NCI-H2171 treated with DMSO at 0.1 percent for 48 hours (cell line): ENCODE data around the gene YY1AP1.
A peak's percentile ranks its signal among the peaks of the same experiment; 100 is the strongest.
"Not testable (repeated sequence)": the region's sequence is repeated elsewhere in the genome, so short reads cannot be mapped to it uniquely, and the experiment has no call there.

ENCODE experiments used
- DNase-seq: peaks from one replicate; lab custom pipeline; 2025; lab: John Stamatoyannopoulos, UW

YY1AP1 gene

GRCh38 chr1:155695608-155696007, 7.0 kb upstream of the YY1AP1 start:
- no peak for DNase-seq

- no peak for DNase-seq
These were observed 6.5 kb upstream of the YY1AP1 start for GRCh38 chr1:155695072-155695471.

GRCh38 chr1:155694167-155694566, 5.6 kb upstream of the YY1AP1 start:
- no peak for DNase-seq

- no peak for DNase-seq
These were observed 3.5 kb upstream of the YY1AP1 start for GRCh38 chr1:155691992-155692528.

GRCh38 chr1:155689081-155689607, 570 bp upstream of the YY1AP1 start, which contains the start of gene DAP3:
DAP3 (plus strand) TSS chr1:155689091; CDS start chr1:155709780, 20,689 bp downstream.
- not testable (repeated sequence) for DNase-seq

GRCh38 chr1:155687705-155688323, 760 bp downstream of the YY1AP1 start:
- not testable (repeated sequence) for DNase-seq

GRCh38 chr1:155681776-155682175, 6.8 kb downstream of the YY1AP1 start:
- DNase-seq = no peak

- DNase-seq = no peak
These were observed 8.0 kb downstream of the YY1AP1 start for GRCh38 chr1:155680531-155680930.

GRCh38 chr1:155678992-155679391, 9.6 kb downstream of the YY1AP1 start:
- DNase-seq = not testable (repeated sequence)

- DNase-seq = no peak
These were observed 10.5 kb downstream of the YY1AP1 start for GRCh38 chr1:155678027-155678426.

- DNase-seq = no peak
These were observed 15.6 kb downstream of the YY1AP1 start for GRCh38 chr1:155673003-155673402.

GRCh38 chr1:155671750-155672149, 16.8 kb downstream of the YY1AP1 start:
- no peak for DNase-seq

- DNase-seq = no peak
These were observed 19.1 kb downstream of the YY1AP1 start for GRCh38 chr1:155669233-155670162.

GRCh38 chr1:155661239-155661638, 27.3 kb downstream of the YY1AP1 start:
- not testable (repeated sequence) for DNase-seq

- DNase-seq = no peak
These were observed 31.1 kb downstream of the YY1AP1 start for GRCh38 chr1:155657463-155657862.

GRCh38 chr1:155652951-155653350, 35.6 kb downstream of the YY1AP1 start:
- no peak for DNase-seq

GRCh38 chr1:155651861-155652661, 36.5 kb downstream of the YY1AP1 start:
- peak; percentile 73 for DNase-seq

GRCh38 chr1:155650231-155650757, 38.3 kb downstream of the YY1AP1 start:
- no peak for DNase-seq

- DNase-seq = no peak
These were observed 38.9 kb downstream of the YY1AP1 start for GRCh38 chr1:155649676-155650075.

- no peak for DNase-seq
These were observed 40.1 kb downstream of the YY1AP1 start for GRCh38 chr1:155648207-155649147.
